A549 (cell line): ENCODE data around the gene EXT2. TPM values are rescaled to one million over a fixed set of nuclear protein-coding genes. Genes with fewer than 3 reads are reported as not detected.
A peak's percentile ranks its signal among the peaks of the same experiment; 100 is the strongest.

Experiments used
- ATAC-seq, 2 experiments: fragments of 200-7000 bp in 1 of 2; fragments of >200 bp in 1 of 2; cut with Nextera tagmentation in 1 of 2; cut with Tn5 transposase in 1 of 2; 3 replicates each; pipeline versions ENCODE4 v1.8.0 to v1.9.1; 2018 to 2020; ENCODE audit warnings: mild to moderate bottlenecking in 1 of 2, moderate library complexity in 1 of 2
- CTCF ChIA-PET: fragments of 300-600 bp; sonication (Branson Sonifier 250); formaldehyde crosslinking; extraction: SDS; loops from one replicate; lab custom pipeline; 2021; ENCODE audit warnings: antibody characterized with exemption, inconsistent platforms; lab: Yijun Ruan, JAX
- POLR2A ChIA-PET: fragments of 350-600 bp; formaldehyde crosslinking; extraction: SDS; loops from one replicate; lab custom pipeline; 2021; ENCODE audit warnings: antibody characterized with exemption, inconsistent platforms; lab: Yijun Ruan, JAX
- DNase-seq, 2 experiments: peaks; one replicate each; pipeline versions ENCODE4 v3.0.0 to v3.0.0-alpha.2; 2011 to 2016; ENCODE audit warnings: low read depth in 1 of 2, low spot score in 1 of 2
- FAIRE-seq: peaks from 2 replicates; lab custom pipeline; 2011; peaks lifted over from hg19 to GRCh38; lab: Jason Lieb, UNC
- H3K27ac ChIP-seq, 2 experiments: fragments of >200 bp; sonication (Bioruptor Twin); formaldehyde crosslinking; 3 replicates each; pipeline ENCODE4 v1.5.1; 2016 to 2017
- H3K4me1 ChIP-seq: fragments of >200 bp; sonication (Bioruptor Twin); formaldehyde crosslinking; 3 replicates; pipeline ENCODE4 v1.6.1; 2016
- H3K4me2 ChIP-seq: fragments of >200 bp; sonication (Bioruptor Twin); formaldehyde crosslinking; 3 replicates; pipeline ENCODE4 v1.6.1; 2016
- H3K4me3 ChIP-seq: fragments of >200 bp; sonication (Bioruptor Twin); formaldehyde crosslinking; 3 replicates; pipeline ENCODE4 v1.5.1; 2016
- H3K9me3 ChIP-seq: fragments of >200 bp; sonication (Bioruptor Twin); formaldehyde crosslinking; 3 replicates; pipeline ENCODE4 v1.6.1; 2016
- BHLHE40 ChIP-seq: IDR thresholded peaks from 2 replicates; pipeline ENCODE4 v1.6.1; 2012; ENCODE audit warnings: low read depth, low read length, inconsistent platforms
- CBX8 ChIP-seq: fragments of 200-600 bp; sonication (generic); IDR thresholded peaks from 2 replicates; pipeline ENCODE4 v1.6.1; 2016
- CEBPB ChIP-seq, 2 experiments: fragments of >200 bp in 1 of 2; sonication (Bioruptor Twin) in 1 of 2; formaldehyde crosslinking in 1 of 2; IDR thresholded peaks; 2 replicates each; pipeline ENCODE4 v1.6.1; 2012 to 2016
- CHD4 ChIP-seq: fragments of 200-600 bp; sonication (generic); IDR thresholded peaks from 2 replicates; pipeline ENCODE4 v1.6.1; 2016; ENCODE audit warnings: antibody characterized with exemption, mild to moderate bottlenecking, borderline replicate concordance
- EHMT2 ChIP-seq: fragments of 200-600 bp; sonication (generic); IDR thresholded peaks from 2 replicates; pipeline ENCODE4 v1.6.1; 2016; ENCODE audit warnings: antibody characterized with exemption, low read depth, mild to moderate bottlenecking, moderate library complexity
- EP300 ChIP-seq, 2 experiments: fragments of >200 bp; sonication (Bioruptor Twin); formaldehyde crosslinking; IDR thresholded peaks; 2 replicates in 1 of 2; 3 replicates in 1 of 2; pipeline ENCODE4 v1.6.1; 2016 to 2017
- HEYL ChIP-seq: fragments of 250-450 bp; sonication (Bioruptor Pico); IDR thresholded peaks from 2 replicates; pipeline ENCODE4 v1.8.0; 2021; ENCODE audit warnings: mild to moderate bottlenecking, moderate library complexity
- HOXA7 ChIP-seq: fragments of 250-450 bp; sonication (Bioruptor Pico); IDR thresholded peaks from 2 replicates; pipeline ENCODE4 v1.5.0; 2020; ENCODE audit warnings: mild to moderate bottlenecking, moderate library complexity
- HOXB5 ChIP-seq: fragments of 250-450 bp; sonication (Bioruptor Pico); IDR thresholded peaks from 2 replicates; pipeline ENCODE4 v1.5.0; 2020; ENCODE audit warnings: mild to moderate bottlenecking, moderate library complexity
- JUN ChIP-seq, 2 experiments: fragments of >200 bp; sonication (Bioruptor Twin); formaldehyde crosslinking; IDR thresholded peaks; 2 replicates in 1 of 2; 3 replicates in 1 of 2; pipeline ENCODE4 v1.6.1; 2016 to 2017
- JUNB ChIP-seq: fragments of >200 bp; sonication (Bioruptor Twin); formaldehyde crosslinking; IDR thresholded peaks from 2 replicates; pipeline ENCODE4 v1.6.1; 2016
- NFE2L2 ChIP-seq: fragments of 150-350 bp; conservative IDR thresholded peaks from 2 replicates; pipeline ENCODE4 v1.6.1; 2014; ENCODE audit warnings: low read length
- RARB ChIP-seq: fragments of 250-450 bp; sonication (Bioruptor Pico); IDR thresholded peaks from 2 replicates; pipeline ENCODE4 v1.8.0; 2021; ENCODE audit warnings: mild to moderate bottlenecking, moderate library complexity
- RCOR1 ChIP-seq: fragments of 150-350 bp; IDR thresholded peaks from 2 replicates; pipeline ENCODE4 v1.6.1; 2014; ENCODE audit warnings: antibody characterized with exemption, low read length, low read depth
- SREBF2 ChIP-seq: fragments of 450-650 bp; IDR thresholded peaks from 2 replicates; pipeline ENCODE4 v1.6.1; 2014; ENCODE audit warnings: mild to moderate bottlenecking, moderate library complexity
- ZFP36 ChIP-seq: fragments of 450-650 bp; IDR thresholded peaks from 2 replicates; pipeline ENCODE4 v1.6.1; 2014; ENCODE audit warnings: borderline replicate concordance; ENCODE audit not compliant: partially characterized antibody
- WGBS: methylation state at CpG from one replicate; pipeline ENCODE4 v1.1.6; 2017; ENCODE audit errors: missing lambda C conversion rate; 5-methylcytosine and 5-hydroxymethylcytosine counted together
- polyA plus RNA-seq, 4 experiments: library from polyadenylated mRNA; depleted of rRNA in 3 of 4; stranded (reverse); fragments of >200 nt; fragmentation: RNase III in 1 of 4; extraction: RNeasy Plus Mini Kit Qiagen cat#74134 plus additional on column Dnase treatment in 1 of 4; gene quantifications; 2 replicates in 3 of 4; 3 replicates in 1 of 4; pipeline ENCODE4 v1.2.3, GENCODE V29; 2011 to 2017
- TF ChIP-seq, protein P1 (sequence below): fragments of 450-650 bp; IDR thresholded peaks from 2 replicates; pipeline ENCODE4 v1.6.1; 2014; ENCODE audit warnings: antibody characterized with exemption
- TF ChIP-seq, protein P2 (sequence below): fragments of >200 bp; sonication (Bioruptor Twin); formaldehyde crosslinking; IDR thresholded peaks from 2 replicates; pipeline ENCODE4 v1.6.1; 2016
- TF ChIP-seq, protein P3 (sequence below): fragments of 150-350 bp; IDR thresholded peaks from 2 replicates; pipeline ENCODE4 v1.6.1; 2014; ENCODE audit warnings: low read depth, mild to moderate bottlenecking, low read length

Gene EXT2
- polyA plus RNA-seq, 2 of the 4 experiments (the other 2 are of a cell fraction): 56.5 to 77.3 TPM

DNA sequence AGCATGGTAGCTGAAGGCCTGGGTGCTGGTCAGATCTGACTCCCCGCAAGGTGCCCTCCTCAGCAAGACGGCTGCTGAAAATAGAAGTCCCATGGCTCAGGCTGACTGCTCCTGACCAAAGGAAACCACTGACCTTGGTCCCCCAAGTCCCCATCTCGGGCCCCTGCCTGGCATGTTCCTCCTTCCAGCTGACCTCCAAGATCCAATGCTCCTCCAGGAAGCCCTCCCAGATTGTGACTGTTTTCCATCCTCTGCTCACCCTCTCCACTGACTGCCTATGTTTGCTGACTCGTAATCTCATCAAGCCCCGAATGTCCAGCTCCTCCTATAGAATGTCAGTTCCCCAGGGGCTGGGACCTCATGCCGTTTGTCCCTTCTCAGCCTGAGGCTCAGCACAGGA, 184.0 kb downstream of the EXT2 start:
- Histone ChIP-seq H3K4me2 (no peak overlapping the region), H3K4me1 (no peaks in the 10 kb centered on the region)
- 54% methylated on average over 6 of the region's 6 CpGs for WGBS
- FAIRE-seq: no peak
- ATAC-seq: peak in 1 of 2 experiments; percentile 23; a peak in 2 of 6 replicates
- TF ChIP-seq RCOR1: no peak
- TF ChIP-seq, protein P1, sequence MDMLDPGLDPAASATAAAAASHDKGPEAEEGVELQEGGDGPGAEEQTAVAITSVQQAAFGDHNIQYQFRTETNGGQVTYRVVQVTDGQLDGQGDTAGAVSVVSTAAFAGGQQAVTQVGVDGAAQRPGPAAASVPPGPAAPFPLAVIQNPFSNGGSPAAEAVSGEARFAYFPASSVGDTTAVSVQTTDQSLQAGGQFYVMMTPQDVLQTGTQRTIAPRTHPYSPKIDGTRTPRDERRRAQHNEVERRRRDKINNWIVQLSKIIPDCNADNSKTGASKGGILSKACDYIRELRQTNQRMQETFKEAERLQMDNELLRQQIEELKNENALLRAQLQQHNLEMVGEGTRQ: no peak
- TF ChIP-seq, all 56 proteins: peak for 0
- Histone ChIP-seq H3K27ac (no peak overlapping the region), H3K4me3 (no peak overlapping the region), H3K9me3 (no peaks in the 10 kb centered on the region)
- ChIA-PET CTCF (interaction anchor here (1.5 to 2.1 kb wide), 3 partner anchors 10 to 260 kb away, joined by 4 to 5 read pairs (median 4); no protein-coding TSS in a partner anchor), POLR2A (interaction anchor here (0.7 kb wide), 1 partner anchor 17 kb away, joined by 4 read pairs; no protein-coding TSS in a partner anchor)
- no peak for DNase-seq

DNA sequence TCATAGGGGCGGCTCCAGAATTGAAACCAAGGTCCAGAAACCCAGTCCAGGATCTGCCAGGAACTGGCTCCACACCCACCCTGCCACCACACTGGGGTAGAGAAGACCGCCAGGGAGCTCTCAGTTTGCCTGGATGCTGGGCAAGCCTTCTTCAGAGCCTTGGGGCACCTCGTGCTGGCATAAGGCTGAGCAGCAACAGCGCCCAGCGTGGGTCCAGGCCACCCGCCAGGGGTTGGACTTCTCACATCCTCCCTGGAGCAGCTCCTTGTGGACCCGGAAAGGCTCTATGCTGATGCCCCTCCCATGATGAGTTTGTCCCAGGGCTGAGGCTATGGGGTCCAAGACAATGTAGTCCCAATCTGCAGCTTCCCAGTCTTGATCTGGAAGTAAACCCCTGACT, 184.8 kb downstream of the EXT2 start:
- no peak for ATAC-seq
- H3K4me1 ChIP-seq: no peaks in the 10 kb centered on the region
- no peak for FAIRE-seq
- CTCF ChIA-PET: interaction anchor here (1.5 to 2.1 kb wide), 2 partner anchors 9 to 17 kb away, joined by 4 to 5 read pairs; no protein-coding TSS in a partner anchor
- WGBS: 67% methylated on average over 2 of the region's 7 CpGs
- H3K4me2 ChIP-seq: no peak overlapping the region
- TF ChIP-seq, protein P2, sequence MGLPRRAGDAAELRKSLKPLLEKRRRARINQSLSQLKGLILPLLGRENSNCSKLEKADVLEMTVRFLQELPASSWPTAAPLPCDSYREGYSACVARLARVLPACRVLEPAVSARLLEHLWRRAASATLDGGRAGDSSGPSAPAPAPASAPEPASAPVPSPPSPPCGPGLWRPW: no peak
- TF ChIP-seq HOXB5 (CRISPR knock-in tag) (no peak), SREBF2 (no peak), EHMT2 (no peak), EP300 (IDR thresholded peaks at IDR 0.05) (no peak), HOXA7 (no peak), ZFP36 (no peak), JUNB (no peak), HEYL (no peak)
- TF ChIP-seq, protein P1: no peak
- H3K27ac ChIP-seq: no peak overlapping the region
- POLR2A ChIA-PET: no interaction called here
- no peaks in the 10 kb centered on the region for H3K9me3 ChIP-seq
- H3K4me3 ChIP-seq: no peak overlapping the region
- no peak for DNase-seq

DNA sequence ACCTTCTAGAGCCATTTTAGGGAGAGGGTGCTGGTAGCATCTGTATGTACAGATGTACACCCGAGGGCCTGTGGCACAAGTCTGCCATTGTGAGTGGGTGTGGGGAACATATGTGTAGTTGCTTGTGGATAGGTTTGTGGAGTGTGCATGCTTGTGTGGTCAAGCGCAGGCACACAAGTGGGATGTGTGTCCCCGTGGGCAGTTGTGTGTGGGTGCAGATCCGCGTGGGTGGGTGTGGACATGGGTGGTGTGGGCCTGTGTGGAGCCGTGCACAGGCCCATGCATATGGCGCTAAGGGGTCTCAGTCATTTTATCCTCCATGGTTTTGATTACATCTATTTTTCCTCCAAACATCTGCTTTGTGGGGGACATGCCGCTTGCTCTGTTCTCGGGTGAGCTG, 185.7 kb downstream of the EXT2 start:
- TF ChIP-seq CEBPB (IDR thresholded peaks at IDR 0.05): no peak
- no peak for TF ChIP-seq BHLHE40
- Histone ChIP-seq H3K27ac (no peak overlapping the region), H3K4me3 (no peak overlapping the region), H3K9me3 (no peaks in the 10 kb centered on the region), H3K4me1 (peaks cover 3% of the 10 kb centered on the region; the same call in 1 of the 3 replicates), H3K4me2 (no peak overlapping the region)
- DNase-seq (no peak), ATAC-seq (no peak), FAIRE-seq (no peak)
- ChIA-PET CTCF (interaction anchor here (0.8 to 2.1 kb wide), 2 partner anchors 8 to 308 kb away, joined by 3 to 5 read pairs; no protein-coding TSS in a partner anchor), POLR2A (no interaction called here)
- WGBS: 73% methylated on average over 9 of the region's 9 CpGs

DNA sequence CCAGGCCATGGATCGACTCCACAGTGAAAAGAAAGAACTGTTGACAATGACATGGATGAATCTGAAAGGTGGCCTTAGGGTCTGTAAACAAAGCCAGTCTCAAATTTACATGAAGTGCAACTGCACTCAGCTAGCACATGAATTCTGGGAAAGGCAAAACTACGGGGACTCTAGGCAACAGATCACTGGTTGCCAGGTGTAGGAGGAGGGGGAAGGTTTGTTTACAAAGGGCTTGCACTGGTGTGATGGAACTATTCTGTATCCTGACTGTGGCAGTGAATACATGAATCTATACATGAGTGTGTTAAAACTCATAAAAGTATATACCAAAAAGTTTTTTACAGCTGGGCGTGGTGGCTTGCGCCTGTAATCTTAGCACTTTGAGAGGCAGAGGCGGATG, 187.1 kb downstream of the EXT2 start:
- Histone ChIP-seq H3K4me1 (peaks cover 16% of the 10 kb centered on the region), H3K9me3 (no peaks in the 10 kb centered on the region), H3K27ac (no peak overlapping the region), H3K4me3 (no peak overlapping the region), H3K4me2 (no peak overlapping the region)
- CTCF ChIA-PET: interaction anchor here (9.1 kb wide), 1 partner anchor 256 kb away, joined by 152 read pairs; no protein-coding TSS in a partner anchor
- no peak for TF ChIP-seq HOXA7
- TF ChIP-seq CHD4: no peak
- no peak for TF ChIP-seq JUN (IDR thresholded peaks at IDR 0.05)
- TF ChIP-seq, protein P3, sequence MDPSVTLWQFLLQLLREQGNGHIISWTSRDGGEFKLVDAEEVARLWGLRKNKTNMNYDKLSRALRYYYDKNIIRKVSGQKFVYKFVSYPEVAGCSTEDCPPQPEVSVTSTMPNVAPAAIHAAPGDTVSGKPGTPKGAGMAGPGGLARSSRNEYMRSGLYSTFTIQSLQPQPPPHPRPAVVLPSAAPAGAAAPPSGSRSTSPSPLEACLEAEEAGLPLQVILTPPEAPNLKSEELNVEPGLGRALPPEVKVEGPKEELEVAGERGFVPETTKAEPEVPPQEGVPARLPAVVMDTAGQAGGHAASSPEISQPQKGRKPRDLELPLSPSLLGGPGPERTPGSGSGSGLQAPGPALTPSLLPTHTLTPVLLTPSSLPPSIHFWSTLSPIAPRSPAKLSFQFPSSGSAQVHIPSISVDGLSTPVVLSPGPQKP: no peak
- no peak for TF ChIP-seq EHMT2
- TF ChIP-seq SREBF2: no peak
- no peak for TF ChIP-seq JUNB
- no peak for TF ChIP-seq CBX8
- TF ChIP-seq RARB: no peak
- TF ChIP-seq NFE2L2: no peak
- FAIRE-seq: no peak
- 70% methylated on average over 5 of the region's 5 CpGs for WGBS
- no peak for DNase-seq
- no peak for ATAC-seq
- POLR2A ChIA-PET: no interaction called here
